ENCODE measurements around the gene GRM4.

GRCh38 chr6:33992191-33992590 is 153.7 kb downstream of the GRM4 start:
- no peak for TF ChIP-seq POLR2A (IDR thresholded peaks at IDR 0.05; ENCODE audit: low read length)
- no peak for TF ChIP-seq GATA1 (IDR thresholded peaks at IDR 0.05; ENCODE audit: low read depth, low read length)
